Thyroid gland (tissue), 4 donors: ENCODE data around the gene RTN1.

ENCODE experiments used
- CTCF ChIP-seq, 6 experiments: fragments of 200-600 bp in 3 of 6; fragments of 450-650 bp in 3 of 6; sonication (generic) in 3 of 6; IDR thresholded peaks; one replicate each; pipeline ENCODE4 v1.5.1; 2016 to 2019; ENCODE audit warnings: antibody characterized with exemption in 6 of 6, mild to moderate bottlenecking in 2 of 6, inconsistent platforms in 1 of 6, moderate library complexity in 1 of 6
- POLR2A ChIP-seq, 2 donors: fragments of 450-650 bp; IDR thresholded peaks; one replicate each; pipeline ENCODE4 v1.6.1; 2017; ENCODE audit warnings: antibody characterized with exemption in 2 of 2, mild to moderate bottlenecking in 2 of 2, moderate library complexity in 1 of 2

- TF ChIP-seq CTCF (IDR thresholded peaks at IDR 0.05) (no peak), POLR2A (IDR thresholded peaks at IDR 0.05) (no peak)
Observed at GRCh38 chr14:59633486-59633885, 237.1 kb downstream of the RTN1 start.
